ENCODE data around the gene ESM1.

- TF ChIP-seq HDGF (IDR thresholded peaks at IDR 0.05; ENCODE audit: borderline replicate concordance) (no peak), FOXK2 (IDR thresholded peaks at IDR 0.05) (no peak), CTBP1 (IDR thresholded peaks at IDR 0.05; ENCODE audit: borderline replicate concordance) (no peak), FOXA1 (IDR thresholded peaks at IDR 0.05) (no peak), ARNT (IDR thresholded peaks at IDR 0.05) (no peak), ZNF384 (IDR thresholded peaks at IDR 0.05) (no peak), SP1 (IDR thresholded peaks at IDR 0.05) (no peak), L3MBTL2 (conservative IDR thresholded peaks at IDR 0.05) (no peak)
- TF ChIP-seq, protein P1, sequence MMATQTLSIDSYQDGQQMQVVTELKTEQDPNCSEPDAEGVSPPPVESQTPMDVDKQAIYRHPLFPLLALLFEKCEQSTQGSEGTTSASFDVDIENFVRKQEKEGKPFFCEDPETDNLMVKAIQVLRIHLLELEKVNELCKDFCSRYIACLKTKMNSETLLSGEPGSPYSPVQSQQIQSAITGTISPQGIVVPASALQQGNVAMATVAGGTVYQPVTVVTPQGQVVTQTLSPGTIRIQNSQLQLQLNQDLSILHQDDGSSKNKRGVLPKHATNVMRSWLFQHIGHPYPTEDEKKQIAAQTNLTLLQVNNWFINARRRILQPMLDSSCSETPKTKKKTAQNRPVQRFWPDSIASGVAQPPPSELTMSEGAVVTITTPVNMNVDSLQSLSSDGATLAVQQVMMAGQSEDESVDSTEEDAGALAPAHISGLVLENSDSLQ (IDR thresholded peaks at IDR 0.05), result no peak
These were observed 25.5 kb downstream of the ESM1 start for GRCh38 chr5:54959673-54960418.

All from HEK293T (cell line).